ENCODE measurements around the gene TRIM41.

The TRIM41 gene

GRCh38 chr5:181282874-181283273, 59.8 kb downstream of the TRIM41 start:
- TF ChIP-seq POLR2AphosphoS5 (IDR thresholded peaks at IDR 0.05; ENCODE audit: low read depth, low read length) (no peak), REST (IDR thresholded peaks at IDR 0.05; ENCODE audit: insufficient read depth in 1 of 2, low read depth in 2 of 2, low read length in 2 of 2) (no peak), TAF1 (IDR thresholded peaks at IDR 0.05; ENCODE audit: borderline replicate concordance, insufficient read depth, low read length) (no peak), SIN3A (IDR thresholded peaks at IDR 0.05; ENCODE audit: borderline replicate concordance, insufficient read depth, low read length) (no peak), FOXP2 (optimal IDR thresholded peaks at IDR 0.05; ENCODE audit: borderline replicate concordance, extremely low read depth, extremely low read length, insufficient read depth) (no peak)

- TF ChIP-seq TAF1 (IDR thresholded peaks at IDR 0.05; ENCODE audit: borderline replicate concordance, insufficient read depth, low read length) (no peak), FOXP2 (optimal IDR thresholded peaks at IDR 0.05; ENCODE audit: borderline replicate concordance, extremely low read depth, extremely low read length, insufficient read depth) (no peak), REST (IDR thresholded peaks at IDR 0.05; ENCODE audit: insufficient read depth in 1 of 2, low read depth in 2 of 2, low read length in 2 of 2) (no peak), SIN3A (IDR thresholded peaks at IDR 0.05; ENCODE audit: borderline replicate concordance, insufficient read depth, low read length) (no peak), POLR2AphosphoS5 (IDR thresholded peaks at IDR 0.05; ENCODE audit: low read depth, low read length) (no peak)
These were observed 60.3 kb downstream of the TRIM41 start for GRCh38 chr5:181283347-181283746.
